Neural crest cell (in vitro differentiated cells): ENCODE data around the gene HAUS5. TPM values are rescaled to one million over a fixed set of nuclear protein-coding genes. Genes with fewer than 3 reads are reported as not detected.

Experiments
- DNase-seq: peaks from one replicate; pipeline ENCODE4 v3.0.0; 2021; ENCODE audit warnings: low read depth, mixed read lengths, low spot score
- H3K27ac Mint-ChIP-seq: one replicate; pipeline ENCODE4 v1.8.0; 2021; ENCODE audit warnings: mild to moderate bottlenecking, mixed read lengths; ENCODE audit not compliant: unreplicated experiment
- H3K27me3 Mint-ChIP-seq: 2 replicates; pipeline ENCODE4 v1.8.0; 2021; ENCODE audit warnings: low read depth, mild to moderate bottlenecking, mixed read lengths
- H3K36me3 Mint-ChIP-seq: 2 replicates; pipeline ENCODE4 v1.8.0; 2021; ENCODE audit warnings: low read depth, mild to moderate bottlenecking, mixed read lengths
- H3K4me1 Mint-ChIP-seq: 2 replicates; pipeline ENCODE4 v1.8.0; 2021; ENCODE audit warnings: mixed read lengths
- H3K4me3 Mint-ChIP-seq: one replicate; pipeline ENCODE4 v1.8.0; 2021; ENCODE audit warnings: mild to moderate bottlenecking, mixed read lengths
- H3K9me3 Mint-ChIP-seq: 2 replicates; pipeline ENCODE4 v1.8.0; 2021; ENCODE audit warnings: mixed read lengths
- total RNA-seq: library from RNA; stranded (reverse); gene quantifications from 2 replicates; pipeline ENCODE4 v1.2.1, GENCODE V29; 2021
- TF ChIP-seq, protein P1 (sequence below): fragments of 200-600 bp; sonication (generic); conservative IDR thresholded peaks from 2 replicates; pipeline ENCODE4 v1.5.0; 2021; ENCODE audit warnings: antibody characterized with exemption, mild to moderate bottlenecking

Gene HAUS5
- total RNA-seq, 1 donor from 2014 or later, result 55.9 TPM

DNA sequence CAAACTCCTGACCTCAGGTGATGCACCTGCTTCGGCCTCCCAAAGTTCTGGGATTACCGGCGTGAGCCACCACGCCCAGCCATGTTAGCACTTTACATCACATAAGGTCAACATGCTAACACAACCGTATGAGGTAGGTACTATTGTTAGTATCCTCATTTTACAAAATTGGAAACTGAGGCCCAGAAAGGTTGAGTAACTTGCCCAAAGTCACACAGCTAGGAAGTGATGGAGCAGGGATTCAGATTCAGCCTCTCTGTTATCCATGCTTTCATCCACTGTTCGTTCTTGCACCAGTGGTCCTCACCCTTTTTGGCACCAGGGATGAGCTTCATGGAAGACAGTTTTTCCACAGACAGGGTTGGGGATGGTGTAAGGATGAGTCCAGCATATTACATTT is 44.2 kb downstream of the HAUS5 start:
- Mint-ChIP-seq H3K9me3 (no peaks in the 10 kb centered on the region), H3K4me3 (no peak overlapping the region), H3K27me3 (no peaks in the 10 kb centered on the region), H3K4me1 (no peaks in the 10 kb centered on the region), H3K27ac (no peak overlapping the region), H3K36me3 (peaks cover 14% of the 10 kb centered on the region)
- TF ChIP-seq, protein P1, sequence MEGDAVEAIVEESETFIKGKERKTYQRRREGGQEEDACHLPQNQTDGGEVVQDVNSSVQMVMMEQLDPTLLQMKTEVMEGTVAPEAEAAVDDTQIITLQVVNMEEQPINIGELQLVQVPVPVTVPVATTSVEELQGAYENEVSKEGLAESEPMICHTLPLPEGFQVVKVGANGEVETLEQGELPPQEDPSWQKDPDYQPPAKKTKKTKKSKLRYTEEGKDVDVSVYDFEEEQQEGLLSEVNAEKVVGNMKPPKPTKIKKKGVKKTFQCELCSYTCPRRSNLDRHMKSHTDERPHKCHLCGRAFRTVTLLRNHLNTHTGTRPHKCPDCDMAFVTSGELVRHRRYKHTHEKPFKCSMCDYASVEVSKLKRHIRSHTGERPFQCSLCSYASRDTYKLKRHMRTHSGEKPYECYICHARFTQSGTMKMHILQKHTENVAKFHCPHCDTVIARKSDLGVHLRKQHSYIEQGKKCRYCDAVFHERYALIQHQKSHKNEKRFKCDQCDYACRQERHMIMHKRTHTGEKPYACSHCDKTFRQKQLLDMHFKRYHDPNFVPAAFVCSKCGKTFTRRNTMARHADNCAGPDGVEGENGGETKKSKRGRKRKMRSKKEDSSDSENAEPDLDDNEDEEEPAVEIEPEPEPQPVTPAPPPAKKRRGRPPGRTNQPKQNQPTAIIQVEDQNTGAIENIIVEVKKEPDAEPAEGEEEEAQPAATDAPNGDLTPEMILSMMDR, result no peak
- no peak for DNase-seq

DNA sequence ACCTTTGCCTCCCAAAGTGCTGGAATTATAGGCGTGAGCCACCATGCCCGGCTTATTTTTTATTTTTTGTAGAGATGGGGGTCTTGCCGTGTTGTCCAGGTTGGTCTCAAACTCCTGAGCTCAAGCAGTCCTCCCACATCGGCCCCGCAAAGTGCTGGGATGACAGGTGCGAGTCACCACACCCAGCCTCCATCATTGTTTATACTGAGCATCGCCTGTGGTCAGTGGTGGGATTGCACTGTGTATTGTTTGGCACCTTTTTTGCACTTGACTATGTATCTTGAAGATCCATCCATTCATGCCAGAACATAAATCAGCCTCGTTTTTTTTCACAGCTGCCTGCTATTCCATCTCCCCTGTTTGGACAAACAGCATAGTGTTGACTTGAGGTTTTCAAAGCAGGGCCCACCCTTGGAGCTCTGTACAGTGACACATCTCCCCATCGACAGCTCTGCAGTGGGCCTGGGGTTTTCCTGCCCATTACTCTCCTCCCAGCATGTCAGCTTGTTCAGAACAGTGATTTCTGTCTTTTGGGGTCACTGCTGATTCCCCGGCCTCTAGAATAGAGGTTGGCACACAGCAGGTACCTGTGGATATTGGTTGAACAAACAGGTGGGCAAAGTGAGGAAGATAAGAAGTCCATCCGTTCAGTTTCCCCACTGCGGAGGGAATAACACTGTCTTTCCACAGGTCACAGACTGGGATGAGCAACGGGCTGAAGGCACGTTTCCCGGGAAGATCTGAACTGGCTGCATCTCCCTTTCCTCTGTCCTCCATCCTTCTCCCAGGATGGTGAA is 45.6 kb downstream of the HAUS5 start:
- no peak for DNase-seq
- Mint-ChIP-seq H3K27ac (no peak overlapping the region), H3K9me3 (no peaks in the 10 kb centered on the region), H3K36me3 (peaks cover 14% of the 10 kb centered on the region), H3K27me3 (no peaks in the 10 kb centered on the region), H3K4me1 (no peaks in the 10 kb centered on the region), H3K4me3 (no peak overlapping the region)
- TF ChIP-seq, protein P1, result peak; percentile 35

DNA sequence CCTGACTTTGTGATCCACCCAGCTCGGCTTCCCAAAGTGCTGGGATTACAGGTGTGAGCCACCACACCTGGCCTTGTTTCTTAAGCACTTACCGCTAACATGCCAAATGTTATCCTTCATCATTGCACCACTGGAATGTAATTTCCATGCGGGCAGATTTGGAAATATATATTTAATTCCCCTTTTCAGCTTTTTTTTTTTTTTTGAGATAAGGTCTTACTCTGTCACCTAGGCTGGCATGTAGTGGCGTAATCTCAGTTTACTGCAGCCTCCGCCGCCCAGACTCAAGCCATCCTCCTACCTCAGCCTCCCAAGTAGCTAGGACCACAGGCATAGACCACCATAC is 49.4 kb downstream of the HAUS5 start:
- no peak overlapping the region for H3K4me3 Mint-ChIP-seq
- no peaks in the 10 kb centered on the region for H3K9me3 Mint-ChIP-seq
- no peak for DNase-seq
- TF ChIP-seq, protein P1, result no peak
- no peak overlapping the region for H3K27ac Mint-ChIP-seq
- no peaks in the 10 kb centered on the region for H3K4me1 Mint-ChIP-seq
- peaks cover 11% of the 10 kb centered on the region for H3K36me3 Mint-ChIP-seq
- no peaks in the 10 kb centered on the region for H3K27me3 Mint-ChIP-seq

DNA sequence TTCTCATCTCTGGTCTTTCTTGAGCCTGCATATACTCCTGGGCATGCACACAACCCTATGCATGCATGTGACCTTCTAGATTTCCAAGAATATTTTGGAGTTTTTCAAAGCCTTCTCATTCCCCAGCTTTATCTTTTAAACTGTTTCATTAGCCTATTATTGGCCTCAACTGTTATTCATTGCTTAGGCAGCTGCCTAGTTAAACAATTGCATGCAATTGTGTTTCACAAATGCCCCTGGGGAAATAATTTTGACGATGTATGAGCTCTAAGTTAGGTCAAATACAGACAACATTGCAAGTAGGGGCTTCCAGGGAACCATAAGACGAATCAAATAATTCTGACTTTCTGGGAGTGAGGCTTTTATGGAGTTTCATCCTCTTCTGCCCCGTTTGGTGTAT is 51.4 kb downstream of the HAUS5 start:
- Mint-ChIP-seq H3K27me3 (peaks cover 2% of the 10 kb centered on the region), H3K27ac (no peak overlapping the region), H3K36me3 (peaks cover 6% of the 10 kb centered on the region), H3K9me3 (no peaks in the 10 kb centered on the region), H3K4me3 (no peak overlapping the region), H3K4me1 (no peaks in the 10 kb centered on the region)
- DNase-seq, result no peak
- TF ChIP-seq, protein P1, result no peak

DNA sequence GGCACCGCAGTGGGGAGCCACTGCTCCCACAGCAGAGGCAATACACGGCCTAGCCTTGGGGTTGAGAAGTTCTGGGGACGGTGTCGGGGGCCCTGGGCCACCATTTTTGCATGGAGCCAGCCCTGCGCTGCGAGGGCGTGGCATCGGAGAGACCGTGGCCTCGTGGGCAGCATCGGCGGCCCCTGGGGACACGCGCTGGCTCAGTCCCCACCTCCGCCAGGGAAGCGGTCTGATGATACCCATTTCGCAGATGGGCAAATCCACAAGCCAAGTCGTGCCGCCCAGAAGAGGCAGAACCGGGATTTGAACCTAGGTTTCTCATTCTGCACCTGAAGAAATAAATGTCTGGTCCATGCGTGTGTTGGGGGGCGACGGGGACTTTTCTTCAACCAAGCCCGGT is 52.6 kb downstream of the HAUS5 start:
- no peak overlapping the region for H3K27ac Mint-ChIP-seq
- H3K4me3 Mint-ChIP-seq, result no peak overlapping the region
- DNase-seq, result no peak
- no peaks in the 10 kb centered on the region for H3K9me3 Mint-ChIP-seq
- TF ChIP-seq, protein P1, result no peak
- peaks cover 3% of the 10 kb centered on the region for H3K36me3 Mint-ChIP-seq
- H3K27me3 Mint-ChIP-seq, result peaks cover 13% of the 10 kb centered on the region
- no peaks in the 10 kb centered on the region for H3K4me1 Mint-ChIP-seq
